ENCODE results near the gene MYT1. TPM values are rescaled to one million over a fixed set of nuclear protein-coding genes. Genes with fewer than 3 reads are reported as not detected.

MYT1 gene
- total RNA-seq, 1 donor from 2014 or later = not detected

GRCh38 chr20:64138276-64138815 lies 25.9 kb upstream of the MYT1 start:
- Histone ChIP-seq H3K27me3 (no peaks in the 10 kb centered on the region), H3K4me3 (no peak overlapping the region), H3K9me3 (no peaks in the 10 kb centered on the region), H3K4me1 (no peaks in the 10 kb centered on the region), H3K27ac (no peak overlapping the region), H3K36me3 (no peaks in the 10 kb centered on the region)
- intact Hi-C loops (cut with DNase I) = no loop called here
- no peak for TF ChIP-seq CTCF (IDR thresholded peaks at IDR 0.05)
- peak in 1 of 2 donors; percentile 19 for DNase-seq (ENCODE audit: low spot score in 2 of 2)

- H3K36me3 ChIP-seq = no peaks in the 10 kb centered on the region
- TF ChIP-seq CTCF (IDR thresholded peaks at IDR 0.05) = no peak
- intact Hi-C loops (cut with DNase I) = no loop called here
- DNase-seq (ENCODE audit: low spot score in 2 of 2) = peak in 1 of 2 donors; percentile 39
- no peaks in the 10 kb centered on the region for H3K9me3 ChIP-seq
- H3K27me3 ChIP-seq = no peaks in the 10 kb centered on the region
- H3K4me1 ChIP-seq = no peaks in the 10 kb centered on the region
- H3K4me3 ChIP-seq = no peak overlapping the region
- no peak overlapping the region for H3K27ac ChIP-seq
Measured at GRCh38 chr20:64139199-64140060, 24.8 kb upstream of the MYT1 start.

- Histone ChIP-seq H3K27ac (no peak overlapping the region), H3K4me3 (no peak overlapping the region), H3K9me3 (no peaks in the 10 kb centered on the region), H3K36me3 (no peaks in the 10 kb centered on the region), H3K27me3 (no peaks in the 10 kb centered on the region), H3K4me1 (no peaks in the 10 kb centered on the region)
- intact Hi-C loops (cut with DNase I) = no loop called here
- no peak for TF ChIP-seq CTCF (IDR thresholded peaks at IDR 0.05)
- peak in 1 of 2 donors; percentile 58 for DNase-seq (ENCODE audit: low spot score in 2 of 2)
Measured at GRCh38 chr20:64140061-64140931, 24.0 kb upstream of the MYT1 start.

- Histone ChIP-seq H3K4me3 (no peak overlapping the region), H3K27ac (no peak overlapping the region), H3K27me3 (no peaks in the 10 kb centered on the region), H3K36me3 (no peaks in the 10 kb centered on the region), H3K4me1 (no peaks in the 10 kb centered on the region), H3K9me3 (no peaks in the 10 kb centered on the region)
- intact Hi-C loops (cut with DNase I) = no loop called here
- TF ChIP-seq CTCF (IDR thresholded peaks at IDR 0.05) = no peak
- peak in 1 of 2 donors; percentile 54 for DNase-seq (ENCODE audit: low spot score in 2 of 2)
Measured at GRCh38 chr20:64140956-64141355, 23.3 kb upstream of the MYT1 start.

GRCh38 chr20:64142590-64142989 lies 21.7 kb upstream of the MYT1 start:
- no peak overlapping the region for H3K4me3 ChIP-seq
- H3K4me1 ChIP-seq = no peaks in the 10 kb centered on the region
- H3K27ac ChIP-seq = no peak overlapping the region
- no peaks in the 10 kb centered on the region for H3K9me3 ChIP-seq
- DNase-seq (ENCODE audit: low spot score in 2 of 2) = peak in 1 of 2 donors; percentile 41
- intact Hi-C loops (cut with DNase I) = no loop called here
- no peaks in the 10 kb centered on the region for H3K36me3 ChIP-seq
- TF ChIP-seq CTCF (IDR thresholded peaks at IDR 0.05) = no peak
- no peaks in the 10 kb centered on the region for H3K27me3 ChIP-seq

All from ascending aorta (tissue), 2 donors.